PFSK-1 (cell line): ENCODE results near the gene IL3.

Experiments used
- FOXP2 ChIP-seq: optimal IDR thresholded peaks from 2 replicates; pipeline ENCODE3; 2011; ENCODE audit warnings: borderline replicate concordance, control low read depth, inconsistent platforms; ENCODE audit not compliant: insufficient read depth; ENCODE audit errors: extremely low read length, extremely low read depth
- POLR2AphosphoS5 ChIP-seq: IDR thresholded peaks from 2 replicates; pipeline ENCODE4 v1.6.1; 2012; ENCODE audit warnings: low read depth, mild to moderate bottlenecking, control low read depth, low read length, moderate library complexity
- REST ChIP-seq, 2 experiments: IDR thresholded peaks; 2 replicates each; pipeline versions ENCODE4 v1.6.1 to v1.8.0; 2011 to 2012; ENCODE audit warnings: low read depth in 2 of 2, low read length in 2 of 2, control low read depth in 1 of 2, inconsistent platforms in 1 of 2, mild to moderate bottlenecking in 1 of 2, moderate library complexity in 1 of 2; ENCODE audit not compliant: insufficient read depth in 1 of 2
- SIN3A ChIP-seq: IDR thresholded peaks from 2 replicates; pipeline ENCODE4 v1.6.1; 2012; ENCODE audit warnings: mild to moderate bottlenecking, low read length, moderate library complexity, borderline replicate concordance; ENCODE audit not compliant: insufficient read depth
- TAF1 ChIP-seq: IDR thresholded peaks from 2 replicates; pipeline ENCODE4 v1.6.1; 2012; ENCODE audit warnings: low read length, control low read depth, borderline replicate concordance; ENCODE audit not compliant: insufficient read depth

Gene IL3

GRCh38 chr5:132058646-132059042, 1.8 kb upstream of the IL3 start:
- TF ChIP-seq SIN3A (no peak), FOXP2 (no peak)

- TF ChIP-seq SIN3A (no peak), REST (IDR thresholded peaks at IDR 0.05; ENCODE audit: insufficient read depth in 1 of 2, low read depth in 2 of 2, low read length in 2 of 2) (no peak), POLR2AphosphoS5 (no peak), TAF1 (no peak), FOXP2 (no peak)
Measured at GRCh38 chr5:132059043-132059695, 1.3 kb upstream of the IL3 start.

DNA sequence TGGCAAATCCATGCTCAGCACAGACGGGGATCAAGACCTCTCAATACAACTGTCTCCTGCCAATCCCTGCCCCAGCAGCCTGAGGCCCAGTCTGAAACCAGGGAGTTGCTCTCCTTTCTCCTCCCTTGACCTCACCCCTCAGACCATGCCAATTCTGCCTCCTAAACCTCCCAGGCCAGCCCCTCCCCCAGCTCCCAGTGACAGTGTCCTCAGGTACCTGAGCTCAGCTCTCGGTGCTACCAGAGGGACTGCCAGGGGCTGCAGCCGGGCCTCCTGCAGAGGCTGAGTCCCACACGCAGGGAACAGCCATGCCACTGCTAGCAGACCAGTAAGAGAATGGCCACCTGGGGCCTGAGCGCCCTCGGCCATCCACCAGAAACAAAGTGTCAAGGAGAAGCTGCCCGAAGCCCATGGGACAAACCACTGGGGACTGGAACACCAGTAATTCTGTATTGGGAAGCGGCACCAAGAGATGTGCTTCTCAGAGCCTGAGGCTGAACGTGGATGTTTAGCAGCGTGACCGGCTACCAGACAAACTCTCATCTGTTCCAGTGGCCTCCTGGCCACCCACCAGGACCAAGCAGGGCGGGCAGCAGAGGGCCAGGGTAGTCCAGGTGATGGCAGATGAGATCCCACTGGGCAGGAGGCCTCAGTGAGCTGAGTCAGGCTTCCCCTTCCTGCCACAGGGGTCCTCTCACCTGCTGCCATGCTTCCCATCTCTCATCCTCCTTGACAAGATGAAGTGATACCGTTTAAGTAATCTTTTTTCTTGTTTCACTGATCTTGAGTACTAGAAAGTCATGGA, 557 bp upstream of the IL3 start:
- TF ChIP-seq POLR2AphosphoS5: no peak
- no peak for TF ChIP-seq FOXP2
- no peak for TF ChIP-seq REST (IDR thresholded peaks at IDR 0.05; ENCODE audit: insufficient read depth in 1 of 2, low read depth in 2 of 2, low read length in 2 of 2)
- no peak for TF ChIP-seq TAF1
- no peak for TF ChIP-seq SIN3A

DNA sequence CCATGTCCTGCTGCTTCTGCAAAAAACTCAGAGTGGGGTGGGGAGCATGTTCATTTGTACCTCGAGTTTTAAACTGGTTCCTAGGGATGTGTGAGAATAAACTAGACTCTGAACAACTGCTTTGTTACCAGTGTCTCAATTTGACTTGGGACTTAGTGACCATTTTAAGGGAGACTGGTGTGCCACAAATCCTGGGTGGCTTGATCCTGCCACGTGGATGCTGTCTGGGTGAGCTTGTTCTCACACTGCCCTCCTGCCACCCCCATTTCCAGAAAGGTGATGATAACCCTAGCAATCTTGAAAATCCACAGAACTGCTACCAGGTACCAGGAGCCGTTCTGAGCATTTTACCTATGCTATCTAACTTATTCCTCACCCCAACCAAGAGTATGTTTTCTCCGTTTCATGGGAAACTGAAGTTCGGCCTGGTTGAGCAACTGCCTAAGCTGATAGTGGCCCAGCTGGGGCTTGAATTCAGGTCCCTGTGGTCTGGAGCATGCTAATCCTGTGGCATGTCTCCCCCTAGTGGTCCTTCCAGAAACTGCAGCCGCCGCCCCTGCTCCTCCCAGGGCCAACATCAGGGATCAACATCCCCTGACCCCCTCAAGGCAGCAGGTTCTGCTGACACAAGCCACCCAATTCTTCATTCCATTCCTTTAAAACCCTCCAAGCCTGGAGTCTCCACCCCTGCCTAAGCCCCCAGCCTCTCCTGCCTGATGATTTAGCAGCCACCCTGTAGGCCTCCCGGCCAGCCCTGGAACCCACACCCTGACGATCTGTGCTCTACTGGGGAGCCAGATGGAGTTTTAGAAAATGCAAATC, 2.8 kb downstream of the IL3 start:
- TF ChIP-seq FOXP2 (no peak), TAF1 (no peak), POLR2AphosphoS5 (no peak), REST (IDR thresholded peaks at IDR 0.05; ENCODE audit: insufficient read depth in 1 of 2, low read depth in 2 of 2, low read length in 2 of 2) (no peak)

- TF ChIP-seq POLR2AphosphoS5: no peak
- TF ChIP-seq FOXP2: no peak
- TF ChIP-seq REST (IDR thresholded peaks at IDR 0.05; ENCODE audit: insufficient read depth in 1 of 2, low read depth in 2 of 2, low read length in 2 of 2): no peak
- no peak for TF ChIP-seq SIN3A
- TF ChIP-seq TAF1: no peak
Measured at GRCh38 chr5:132064140-132064539, 3.7 kb downstream of the IL3 start.
